Right lobe of liver (tissue), 4 donors: ENCODE data around the gene COG7.

Source experiments
- POLR2A ChIP-seq: fragments of 450-650 bp; IDR thresholded peaks from one replicate; pipeline ENCODE4 v1.6.1; 2017; ENCODE audit warnings: antibody characterized with exemption, mild to moderate bottlenecking
- TF ChIP-seq, protein P1 (sequence below), 4 donors: fragments of 200-600 bp in 3 of 4; fragments of 450-650 bp in 1 of 4; IDR thresholded peaks; one replicate each; pipeline versions ENCODE4 v1.5.1 to v1.8.0; 2016 to 2022; ENCODE audit warnings: antibody characterized with exemption in 4 of 4, mild to moderate bottlenecking in 2 of 4
- donor health status: DM: no; HTN: no; CAD: no.
- donor health status: DM: no; HTN: no; CAD: no.
- donor health status: DM: no; HTN: yes; CAD: no.

GRCh38 chr16:23500212-23500861 lies 47.3 kb upstream of the COG7 start:
- TF ChIP-seq, protein P1, sequence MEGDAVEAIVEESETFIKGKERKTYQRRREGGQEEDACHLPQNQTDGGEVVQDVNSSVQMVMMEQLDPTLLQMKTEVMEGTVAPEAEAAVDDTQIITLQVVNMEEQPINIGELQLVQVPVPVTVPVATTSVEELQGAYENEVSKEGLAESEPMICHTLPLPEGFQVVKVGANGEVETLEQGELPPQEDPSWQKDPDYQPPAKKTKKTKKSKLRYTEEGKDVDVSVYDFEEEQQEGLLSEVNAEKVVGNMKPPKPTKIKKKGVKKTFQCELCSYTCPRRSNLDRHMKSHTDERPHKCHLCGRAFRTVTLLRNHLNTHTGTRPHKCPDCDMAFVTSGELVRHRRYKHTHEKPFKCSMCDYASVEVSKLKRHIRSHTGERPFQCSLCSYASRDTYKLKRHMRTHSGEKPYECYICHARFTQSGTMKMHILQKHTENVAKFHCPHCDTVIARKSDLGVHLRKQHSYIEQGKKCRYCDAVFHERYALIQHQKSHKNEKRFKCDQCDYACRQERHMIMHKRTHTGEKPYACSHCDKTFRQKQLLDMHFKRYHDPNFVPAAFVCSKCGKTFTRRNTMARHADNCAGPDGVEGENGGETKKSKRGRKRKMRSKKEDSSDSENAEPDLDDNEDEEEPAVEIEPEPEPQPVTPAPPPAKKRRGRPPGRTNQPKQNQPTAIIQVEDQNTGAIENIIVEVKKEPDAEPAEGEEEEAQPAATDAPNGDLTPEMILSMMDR (IDR thresholded peaks at IDR 0.05) = no peak
- no peak for TF ChIP-seq POLR2A
